ENCODE data around the gene TMEM229A. TPM values are rescaled to one million over a fixed set of nuclear protein-coding genes. Genes with fewer than 3 reads are reported as not detected.

Gene TMEM229A
- total RNA-seq (2022; extraction: Qiagen RNA extraction): not detected in 5 replicates

DNA sequence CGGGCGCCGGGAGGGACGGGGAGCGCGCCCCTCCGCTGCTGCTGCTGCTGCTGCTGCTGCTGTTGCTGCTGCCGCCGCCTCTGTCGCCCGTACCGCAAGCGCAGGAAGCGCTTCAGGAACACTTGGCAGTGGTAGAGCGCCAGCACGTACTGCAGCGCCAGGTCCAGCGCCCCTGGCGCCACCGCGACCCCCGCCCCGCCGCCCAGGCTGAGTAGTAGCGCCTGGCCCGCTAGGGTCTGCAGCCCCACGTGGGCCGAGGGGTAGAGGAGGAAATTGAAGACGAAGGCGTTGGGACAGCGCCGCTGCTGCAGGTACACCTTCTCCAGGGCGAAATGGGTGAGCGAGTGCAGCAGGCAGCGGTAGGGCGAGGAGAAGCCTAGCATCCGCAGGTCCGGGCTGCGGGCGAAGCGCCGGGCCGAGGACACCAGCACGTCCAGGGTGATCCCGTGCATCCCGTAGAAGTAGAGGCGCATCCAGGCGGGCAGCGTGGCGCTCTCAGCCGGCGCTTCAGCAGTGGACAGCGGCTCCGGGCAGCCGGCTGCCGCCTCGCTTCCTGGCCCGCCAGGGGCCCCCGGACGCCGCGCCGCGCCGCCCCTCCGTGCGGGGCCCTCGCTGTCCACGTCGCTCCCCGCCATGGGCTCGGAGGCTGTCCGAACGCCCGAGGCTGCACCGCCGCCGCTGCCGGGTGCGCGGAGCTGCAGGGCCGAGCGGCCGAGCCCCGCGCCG is at the start of gene TMEM229A:
TMEM229A (minus strand) TSS at position 699 of the 726 bp plus-strand sequence; CDS start at position 635, 64 bp downstream.

Other genes with a start within 250 kb of the TMEM229A start
- gene HYAL4, start 187.9 kb downstream of the TMEM229A start, total RNA-seq (2022; extraction: Qiagen RNA extraction): not detected in 5 replicates
- gene SPAM1, start 107.8 kb downstream of the TMEM229A start, total RNA-seq (2022; extraction: Qiagen RNA extraction): not detected in 5 replicates

All from A549 treated with Hydrocortisone at 1 μM for 4 hours (cell line).